HG03439 (cell line): Measurements from ENCODE around the gene FXR2.
"Not testable (repeated sequence)": the region's sequence is repeated elsewhere in the genome, so short reads cannot be mapped to it uniquely, and the experiment has no call there.

Source experiments
- ATAC-seq: cut with Tn5 transposase; IDR thresholded peaks from one replicate; pipeline ENCODE4 v1.9.1; 2021; ENCODE audit warnings: mild to moderate bottlenecking, moderate library complexity; ENCODE audit not compliant: unreplicated experiment

Gene FXR2

DNA sequence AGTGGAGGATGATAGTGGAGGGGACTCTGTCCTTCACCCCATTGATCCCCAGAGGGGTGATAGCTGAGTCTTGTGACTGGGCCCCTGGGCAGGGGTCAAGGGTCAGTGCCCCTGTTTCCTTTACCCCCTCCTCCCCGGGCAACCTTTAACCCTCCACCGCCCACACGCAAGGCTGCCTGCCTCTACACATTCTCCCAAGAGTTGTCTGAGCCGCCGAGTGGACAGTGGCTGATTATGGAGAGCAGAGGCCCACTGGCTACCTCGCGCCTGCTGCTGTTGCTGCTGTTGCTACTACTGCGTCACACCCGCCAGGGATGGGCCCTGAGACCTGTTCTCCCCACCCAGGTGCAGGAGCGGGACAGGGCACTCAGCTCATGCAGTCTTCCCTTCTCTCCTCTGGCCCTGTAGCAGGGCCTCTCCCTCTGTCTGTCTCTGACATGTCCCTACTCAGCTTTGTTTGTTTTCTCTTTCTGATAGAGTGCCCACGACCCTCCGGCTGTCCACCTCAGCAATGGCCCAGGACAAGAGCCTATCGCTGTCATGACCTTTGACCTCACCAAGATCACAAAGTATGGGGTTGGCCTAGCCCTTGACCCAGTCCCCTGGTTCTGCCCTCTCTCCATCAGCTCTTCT, 15.4 kb upstream of the FXR2 start, which contains the start of gene SHBG:
TSS of gene SHBG (plus strand) at position 197 of the 633 bp plus-strand sequence. CDS start at position 235, 38 bp downstream.
- no peak for ATAC-seq

DNA sequence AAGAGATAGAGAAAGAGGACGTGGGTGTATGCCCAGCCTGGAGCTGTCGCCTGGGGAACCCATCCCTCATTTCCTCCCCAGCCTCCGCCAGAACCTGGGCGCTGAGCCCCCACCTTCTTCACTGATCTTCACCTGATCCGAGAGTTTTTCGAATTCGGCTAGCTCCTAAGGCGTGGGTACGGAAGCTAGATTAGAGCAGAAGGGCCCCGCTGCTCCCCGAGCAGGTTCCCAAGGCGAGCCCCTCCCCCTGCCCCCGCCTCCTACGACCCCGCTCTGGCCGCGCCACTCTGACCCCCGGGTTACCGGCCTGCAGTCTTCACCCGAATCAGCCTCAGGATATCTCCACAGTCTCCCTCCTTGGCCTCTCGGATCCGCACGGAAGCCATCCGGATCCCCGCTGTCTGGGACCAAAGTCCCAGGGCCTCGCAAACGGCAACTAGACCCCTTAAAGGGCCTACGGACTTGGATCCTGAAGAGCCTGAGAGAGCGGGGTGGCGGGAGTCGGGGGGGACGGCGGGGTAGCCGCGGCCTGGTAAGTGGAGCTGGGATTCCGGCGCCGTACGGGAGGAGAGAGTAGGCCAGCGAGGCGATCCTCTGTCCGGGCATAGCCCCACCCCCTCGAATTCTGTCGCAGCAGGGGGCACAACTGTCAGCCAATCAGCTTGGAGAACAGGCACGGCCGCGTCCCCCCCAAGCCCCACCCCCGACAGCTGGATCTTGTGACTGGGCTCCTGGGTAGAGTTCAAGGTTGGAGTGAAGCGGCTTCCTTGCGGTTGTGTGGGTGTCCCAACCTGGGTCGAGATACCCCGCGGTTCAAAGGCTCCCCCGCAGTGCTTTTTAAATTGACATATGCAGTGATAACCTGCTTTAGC, 12.8 kb upstream of the FXR2 start, which contains the start of gene SAT2:
TSS of gene SAT2 (minus strand) at position 572 of the 872 bp plus-strand sequence. CDS start at position 386, 186 bp downstream.
- peak; percentile 76 for ATAC-seq

DNA sequence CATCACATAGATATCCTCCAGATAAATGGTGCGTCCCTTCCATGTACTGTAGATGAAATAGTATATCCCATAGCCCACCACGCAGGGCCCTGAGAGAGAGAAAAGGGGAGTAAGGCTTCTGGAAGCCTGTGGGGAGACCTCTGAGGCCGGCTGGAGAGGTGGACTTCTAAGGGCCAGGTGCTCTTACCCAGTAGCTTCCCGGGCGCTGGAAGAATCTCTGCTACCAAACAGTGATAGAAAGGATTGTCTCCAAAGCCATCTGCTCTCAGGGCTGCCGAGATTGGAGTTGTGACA, 12.2 kb upstream of the FXR2 start:
- no peak for ATAC-seq

GRCh38 chr17:7626307-7626706, 11.6 kb upstream of the FXR2 start:
- ATAC-seq = no peak

GRCh38 chr17:7625749-7626148, 11.1 kb upstream of the FXR2 start:
- not testable (repeated sequence) for ATAC-seq

DNA sequence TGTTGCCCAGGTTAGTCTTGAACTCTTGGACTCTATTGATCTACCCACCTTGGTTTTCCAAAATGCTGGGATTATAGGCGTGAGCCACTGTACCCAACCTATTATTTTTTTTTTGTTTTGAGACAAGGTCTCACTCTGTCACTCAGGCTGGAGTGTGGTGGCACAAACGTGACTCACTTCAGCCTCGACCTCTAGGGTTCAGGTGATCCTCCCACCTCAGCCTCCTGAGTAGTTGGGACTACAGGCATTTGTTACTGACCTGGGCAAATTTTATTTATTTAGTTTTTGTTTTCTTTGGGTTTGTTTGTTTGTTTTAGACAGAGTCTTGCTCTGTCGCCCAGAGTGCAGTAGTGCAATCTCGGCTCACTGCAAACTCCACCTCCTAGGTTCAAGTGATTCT, 9.0 kb upstream of the FXR2 start:
- no peak for ATAC-seq

DNA sequence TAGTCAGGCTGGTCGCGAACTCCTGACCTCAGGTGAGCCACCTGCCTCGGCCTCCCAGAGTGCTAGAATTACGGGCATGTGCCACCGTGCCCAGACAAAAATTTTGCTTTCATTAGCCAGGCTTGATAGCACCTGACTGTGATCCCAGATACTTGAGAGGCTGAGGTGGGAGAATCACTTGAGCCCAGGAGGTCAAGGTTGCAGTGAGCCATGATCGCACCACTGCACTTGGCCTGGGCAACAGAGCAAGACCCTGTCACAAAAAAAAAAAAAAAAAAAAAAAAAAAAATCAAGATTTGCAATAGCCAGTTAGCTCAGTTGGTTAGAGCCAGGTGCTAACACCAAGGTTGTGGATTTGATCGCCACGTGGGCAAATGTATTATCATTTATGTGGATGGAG, 6.1 kb upstream of the FXR2 start:
- ATAC-seq = no peak

DNA sequence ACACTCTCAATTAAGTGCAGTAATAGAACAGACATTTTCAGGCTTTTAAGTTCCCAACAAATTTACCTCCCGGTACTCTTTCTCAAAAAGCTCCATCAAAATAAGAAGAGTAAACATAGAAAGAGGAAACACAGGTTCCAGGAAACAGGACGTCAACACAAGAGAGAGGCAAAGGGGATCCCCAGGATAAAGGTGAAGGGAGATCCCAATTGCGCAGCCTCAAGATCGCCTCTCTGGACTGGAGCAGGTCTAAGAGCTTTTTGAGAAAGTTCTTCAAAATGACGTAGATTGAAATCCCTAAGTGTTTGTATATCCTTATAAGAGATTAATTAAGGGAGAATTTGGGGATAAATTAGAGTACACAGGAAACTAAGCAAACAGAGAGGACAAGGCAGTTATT, 3.9 kb upstream of the FXR2 start:
- ATAC-seq = no peak

- no peak for ATAC-seq
Observed at GRCh38 chr17:7615265-7615747, 609 bp upstream of the FXR2 start.

DNA sequence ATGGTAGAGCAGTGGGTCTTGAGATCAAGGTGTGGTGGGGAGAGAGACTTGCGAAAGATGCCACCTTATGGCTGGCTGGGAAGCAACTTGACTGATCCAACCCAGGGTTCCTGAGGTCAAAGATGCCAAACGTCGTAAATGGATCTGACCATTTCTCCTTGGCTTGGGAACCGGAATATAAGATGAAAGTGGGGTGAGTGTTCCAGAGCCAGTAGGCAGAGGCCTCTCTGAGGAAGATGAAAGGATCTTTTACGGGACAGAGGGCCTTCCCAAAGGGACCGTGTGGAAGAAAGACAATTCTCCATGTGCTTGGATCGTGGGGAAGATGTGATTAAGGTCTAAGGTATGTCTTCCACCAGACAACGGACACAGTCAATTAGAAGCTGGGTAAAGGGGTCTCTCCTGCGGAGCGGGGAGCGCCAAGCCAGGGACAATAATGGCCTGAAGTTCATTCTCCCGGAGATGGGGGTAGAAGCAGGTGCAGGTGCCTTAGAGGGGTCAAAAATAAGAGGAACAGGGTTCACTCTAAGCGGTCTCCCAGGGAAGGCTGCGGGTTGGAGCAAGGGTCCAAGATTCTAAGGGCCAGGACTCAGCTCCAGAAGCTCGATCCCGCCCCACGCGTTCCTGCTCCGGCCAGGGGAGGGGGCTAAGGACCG, 800 bp downstream of the FXR2 start:
- ATAC-seq = peak; percentile 2

GRCh38 chr17:7612294-7612640, 2.4 kb downstream of the FXR2 start:
- no peak for ATAC-seq

DNA sequence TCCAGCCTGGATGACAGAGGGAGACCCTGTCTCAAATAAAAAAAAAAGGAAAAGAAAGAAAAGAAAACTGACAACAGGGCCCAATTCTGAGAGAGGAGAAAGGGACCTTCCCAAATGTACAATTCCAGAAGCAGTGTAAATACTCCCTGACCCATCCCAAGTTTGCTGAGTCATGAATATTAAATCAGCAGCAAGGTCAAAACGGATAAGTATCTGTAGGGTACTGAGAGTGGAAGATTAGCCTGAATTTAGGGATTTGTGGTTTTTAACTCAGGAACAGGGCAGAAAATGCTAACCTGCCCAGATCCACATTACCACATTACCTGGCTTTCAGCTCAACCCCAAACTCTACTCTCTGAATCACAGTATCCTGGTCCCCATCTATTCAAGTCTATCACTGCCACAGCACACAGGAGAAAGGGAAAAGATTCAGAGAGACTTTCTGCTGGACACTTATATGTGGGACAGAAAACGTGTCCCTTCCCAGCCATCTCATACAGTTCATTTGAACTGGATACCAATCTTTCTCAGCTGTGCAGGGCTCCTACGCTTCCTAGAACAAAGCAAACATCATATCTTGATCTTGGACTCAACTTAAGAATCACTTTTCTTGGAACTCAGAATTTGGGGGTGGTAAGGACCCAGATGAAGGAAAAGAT, 2.9 kb downstream of the FXR2 start:
- ATAC-seq = no peak

GRCh38 chr17:7610641-7611040, 4.1 kb downstream of the FXR2 start:
- ATAC-seq = no peak

GRCh38 chr17:7606280-7606679, 8.4 kb downstream of the FXR2 start:
- no peak for ATAC-seq

DNA sequence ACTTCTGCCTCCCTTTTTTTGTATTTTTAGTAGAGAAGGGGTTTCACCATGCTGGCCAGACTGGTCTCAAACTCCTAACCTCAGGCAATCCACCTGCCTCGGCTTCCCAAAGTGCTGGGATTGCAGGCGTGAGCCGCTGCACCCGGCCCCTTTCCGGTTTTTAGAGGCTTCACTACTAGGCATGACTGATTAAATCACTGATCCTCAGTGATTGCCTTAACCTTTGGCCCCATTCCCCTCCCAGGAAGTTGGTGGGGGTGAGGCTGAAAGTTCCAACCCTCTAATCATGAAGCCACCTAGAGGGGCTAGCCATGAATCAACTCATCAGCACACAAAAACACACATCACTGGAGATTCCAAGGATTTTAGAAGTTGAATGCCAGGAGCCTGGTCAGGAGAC, 17.1 kb downstream of the FXR2 start:
- not testable (repeated sequence) for ATAC-seq

DNA sequence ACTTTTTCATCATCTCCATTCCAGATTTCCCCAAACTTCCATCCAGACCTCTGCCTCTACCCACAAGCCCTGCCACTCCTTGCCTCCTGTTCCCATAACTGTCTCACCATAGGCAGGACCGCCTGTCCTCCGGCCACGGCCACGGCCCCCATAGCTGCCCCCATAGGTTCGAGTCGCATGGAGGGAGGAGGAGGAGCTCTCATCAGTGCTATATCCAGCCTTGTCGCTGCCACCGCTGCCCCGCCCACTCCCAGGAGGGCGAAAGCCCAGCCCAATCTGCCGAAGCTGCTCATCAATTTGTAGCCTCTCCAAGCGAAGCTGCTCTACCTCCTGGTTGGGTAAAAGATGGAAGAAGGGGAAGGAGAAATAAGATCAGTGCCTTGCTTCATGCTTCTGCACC, 21.4 kb downstream of the FXR2 start:
- ATAC-seq = no peak

DNA sequence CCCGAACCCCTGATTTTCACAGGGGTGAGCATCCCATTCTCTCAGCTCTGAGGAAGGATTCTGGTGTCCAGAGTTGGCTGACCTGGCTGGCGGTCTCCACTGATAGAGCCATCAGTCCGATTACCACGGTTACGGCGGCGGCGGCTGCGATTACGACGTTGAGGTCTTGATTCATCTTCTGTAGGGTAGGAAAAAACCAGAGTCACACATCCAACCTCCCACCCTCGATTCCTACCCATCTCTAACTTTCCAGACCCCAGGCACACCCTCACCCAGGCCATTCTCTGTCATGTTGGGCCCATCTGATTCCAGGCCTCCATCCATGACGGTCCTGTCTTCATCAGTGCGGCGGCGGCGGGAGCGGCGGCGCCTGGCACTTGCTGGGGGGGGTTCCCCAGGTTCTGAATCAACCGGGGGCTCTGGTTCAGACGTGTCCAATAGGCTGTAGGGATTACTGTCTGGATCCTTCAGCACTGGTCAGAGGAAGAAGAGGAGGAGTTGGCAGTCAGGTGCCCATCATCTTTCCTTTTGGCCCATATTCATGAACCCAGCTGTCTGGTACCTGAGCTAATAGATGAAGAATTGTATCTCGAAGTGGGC, 22.2 kb downstream of the FXR2 start:
- no peak for ATAC-seq

DNA sequence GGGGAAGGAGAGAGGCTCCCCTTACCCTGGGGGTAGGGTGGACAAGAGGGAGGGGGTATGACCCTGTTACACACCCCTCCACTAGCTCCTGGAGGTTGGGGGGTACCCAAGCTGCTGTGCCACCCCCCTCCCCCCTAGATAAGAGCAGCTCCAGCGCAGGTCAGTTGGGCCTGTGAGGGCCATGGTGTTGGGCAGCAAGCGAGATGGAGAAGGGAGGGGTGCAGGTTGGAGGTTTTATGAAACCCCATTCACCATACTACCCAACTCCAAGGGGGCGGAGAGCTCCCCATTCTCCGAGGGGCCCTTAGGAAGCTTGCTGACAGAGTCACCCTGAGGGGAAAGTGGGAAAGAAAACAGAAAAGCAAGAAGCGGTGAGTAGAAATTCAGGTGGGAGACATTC, 23.1 kb downstream of the FXR2 start:
- no peak for ATAC-seq

- no peak for ATAC-seq
Observed at GRCh38 chr17:7590743-7591142, 24.0 kb downstream of the FXR2 start.

- ATAC-seq = no peak
Observed at GRCh38 chr17:7589891-7590691, 24.6 kb downstream of the FXR2 start, which contains the start of gene SOX15. TSS of gene SOX15 (minus strand) at chr17:7590094. CDS start at chr17:7589676, 418 bp downstream.
